Measurements from ENCODE around the gene GP9. TPM values are rescaled to one million over a fixed set of nuclear protein-coding genes. Genes with fewer than 3 reads are reported as not detected.
A peak's percentile ranks its signal among the peaks of the same experiment; 100 is the strongest.

The GP9 gene
- total and polyA plus RNA-seq, 9 of the 15 experiments (the other 6 are each of a cell fraction or from before 2014, with no cell fraction given) = not detected

DNA sequence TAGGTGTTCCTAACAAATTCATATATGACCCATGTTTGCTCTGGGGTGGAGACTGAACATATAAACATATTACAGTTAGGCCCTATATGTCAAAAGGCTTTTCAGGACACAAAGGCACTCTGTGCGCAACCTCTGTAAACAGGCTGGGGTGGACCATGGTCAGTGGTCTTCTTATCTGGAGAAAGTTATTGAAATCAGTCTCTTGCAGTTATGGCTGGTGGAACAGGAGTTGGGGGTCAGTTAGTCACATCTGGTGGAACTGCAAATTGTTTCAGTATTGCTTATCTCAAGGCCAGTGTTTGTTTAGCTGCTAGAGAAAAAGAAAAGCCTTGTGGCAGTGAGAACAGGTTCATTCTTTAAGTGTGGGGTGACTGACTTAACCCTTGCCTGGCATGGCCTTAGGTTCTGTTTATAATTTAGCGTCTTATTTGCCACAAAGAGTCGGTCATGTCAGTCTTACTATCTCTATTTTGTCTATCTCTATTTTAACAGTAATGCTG is 5.9 kb upstream of the GP9 start (continued):
- TF ChIP-seq, protein P1, sequence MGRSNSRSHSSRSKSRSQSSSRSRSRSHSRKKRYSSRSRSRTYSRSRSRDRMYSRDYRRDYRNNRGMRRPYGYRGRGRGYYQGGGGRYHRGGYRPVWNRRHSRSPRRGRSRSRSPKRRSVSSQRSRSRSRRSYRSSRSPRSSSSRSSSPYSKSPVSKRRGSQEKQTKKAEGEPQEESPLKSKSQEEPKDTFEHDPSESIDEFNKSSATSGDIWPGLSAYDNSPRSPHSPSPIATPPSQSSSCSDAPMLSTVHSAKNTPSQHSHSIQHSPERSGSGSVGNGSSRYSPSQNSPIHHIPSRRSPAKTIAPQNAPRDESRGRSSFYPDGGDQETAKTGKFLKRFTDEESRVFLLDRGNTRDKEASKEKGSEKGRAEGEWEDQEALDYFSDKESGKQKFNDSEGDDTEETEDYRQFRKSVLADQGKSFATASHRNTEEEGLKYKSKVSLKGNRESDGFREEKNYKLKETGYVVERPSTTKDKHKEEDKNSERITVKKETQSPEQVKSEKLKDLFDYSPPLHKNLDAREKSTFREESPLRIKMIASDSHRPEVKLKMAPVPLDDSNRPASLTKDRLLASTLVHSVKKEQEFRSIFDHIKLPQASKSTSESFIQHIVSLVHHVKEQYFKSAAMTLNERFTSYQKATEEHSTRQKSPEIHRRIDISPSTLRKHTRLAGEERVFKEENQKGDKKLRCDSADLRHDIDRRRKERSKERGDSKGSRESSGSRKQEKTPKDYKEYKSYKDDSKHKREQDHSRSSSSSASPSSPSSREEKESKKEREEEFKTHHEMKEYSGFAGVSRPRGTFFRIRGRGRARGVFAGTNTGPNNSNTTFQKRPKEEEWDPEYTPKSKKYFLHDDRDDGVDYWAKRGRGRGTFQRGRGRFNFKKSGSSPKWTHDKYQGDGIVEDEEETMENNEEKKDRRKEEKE (IDR thresholded peaks at IDR 0.05; ENCODE audit: borderline replicate concordance in 1 of 2, control insufficient read depth in 1 of 2, low read depth in 2 of 2, low read length in 1 of 2) = 0 out of 4 replicates have a peak, but pooled peaks of 1 of the 2 experiments have one; percentile 35
- TF ChIP-seq ELF1 (tag; IDR thresholded peaks at IDR 0.05) (no peak), ZNF311 (CRISPR knock-in tag; IDR thresholded peaks at IDR 0.05) (peak; percentile 62; the same call in 1 of the 2 replicates), NR4A1 (CRISPR knock-in tag; IDR thresholded peaks at IDR 0.05) (no peak), NR4A1 (tag; IDR thresholded peaks at IDR 0.05) (peak; percentile 83; the same call in 1 of the 2 replicates), DPF2 (IDR thresholded peaks at IDR 0.05) (peak; percentile 91), GATAD2A (IDR thresholded peaks at IDR 0.05) (peak; percentile 68; the same call in 1 of the 2 replicates), NRF1 (conservative IDR thresholded peaks at IDR 0.05 in 1 of 2, IDR thresholded peaks at IDR 0.05 in 1 of 2) (peak; percentile 78 to 81), HDAC2 (IDR thresholded peaks at IDR 0.05) (no peak; the same call in 1 of the 2 replicates), RNF2 (IDR thresholded peaks at IDR 0.05) (peak; percentile 67; the same call in 1 of the 2 replicates), NFIC (IDR thresholded peaks at IDR 0.05) (peak; percentile 94), ZNF589 (CRISPR knock-in tag; IDR thresholded peaks at IDR 0.05; ENCODE audit: low read depth) (peak; percentile 80), TRIM24 (IDR thresholded peaks at IDR 0.05) (peak; percentile 96 to 97), ZNF584 (CRISPR knock-in tag; IDR thresholded peaks at IDR 0.05; ENCODE audit: low read depth) (peak; percentile 76; the same call in 1 of the 2 replicates), SMAD3 (CRISPR knock-in tag; conservative IDR thresholded peaks at IDR 0.05) (no peak), ZZZ3 (IDR thresholded peaks at IDR 0.05) (no peak), MAZ (CRISPR knock-in tag; conservative IDR thresholded peaks at IDR 0.05 in 1 of 2, IDR thresholded peaks at IDR 0.05 in 1 of 2) (peak in 1 of 2 experiments; percentile 46; a peak in 1 of 4 replicates), SMARCA4 (IDR thresholded peaks at IDR 0.05) (peak; percentile 91), TEAD2 (tag; IDR thresholded peaks at IDR 0.05) (no peak), KLF16 (IDR thresholded peaks at IDR 0.05) (peak; percentile 96), ZNF347 (CRISPR knock-in tag; IDR thresholded peaks at IDR 0.05; ENCODE audit: low read depth) (no peak), LCOR (CRISPR knock-in tag; IDR thresholded peaks at IDR 0.05) (peak; percentile 47; the same call in 1 of the 2 replicates), BCOR (IDR thresholded peaks at IDR 0.05) (peak; percentile 9; the same call in 1 of the 2 replicates), ZNF764 (CRISPR knock-in tag; IDR thresholded peaks at IDR 0.05; ENCODE audit: low read depth) (no peak), GTF2A2 (tag; IDR thresholded peaks at IDR 0.05) (no peak), MXI1 (IDR thresholded peaks at IDR 0.05; ENCODE audit: low read depth, low read length) (peak; percentile 74; the same call in 1 of the 2 replicates), ZBTB7A (IDR thresholded peaks at IDR 0.05; ENCODE audit: borderline replicate concordance, control insufficient read depth, low read depth, low read length) (peak; percentile 86)
- TF ChIP-seq, protein P2, sequence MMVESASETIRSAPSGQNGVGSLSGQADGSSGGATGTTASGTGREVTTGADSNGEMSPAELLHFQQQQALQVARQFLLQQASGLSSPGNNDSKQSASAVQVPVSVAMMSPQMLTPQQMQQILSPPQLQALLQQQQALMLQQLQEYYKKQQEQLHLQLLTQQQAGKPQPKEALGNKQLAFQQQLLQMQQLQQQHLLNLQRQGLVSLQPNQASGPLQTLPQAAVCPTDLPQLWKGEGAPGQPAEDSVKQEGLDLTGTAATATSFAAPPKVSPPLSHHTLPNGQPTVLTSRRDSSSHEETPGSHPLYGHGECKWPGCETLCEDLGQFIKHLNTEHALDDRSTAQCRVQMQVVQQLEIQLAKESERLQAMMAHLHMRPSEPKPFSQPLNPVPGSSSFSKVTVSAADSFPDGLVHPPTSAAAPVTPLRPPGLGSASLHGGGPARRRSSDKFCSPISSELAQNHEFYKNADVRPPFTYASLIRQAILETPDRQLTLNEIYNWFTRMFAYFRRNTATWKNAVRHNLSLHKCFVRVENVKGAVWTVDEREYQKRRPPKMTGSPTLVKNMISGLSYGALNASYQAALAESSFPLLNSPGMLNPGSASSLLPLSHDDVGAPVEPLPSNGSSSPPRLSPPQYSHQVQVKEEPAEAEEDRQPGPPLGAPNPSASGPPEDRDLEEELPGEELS (CRISPR knock-in tag; IDR thresholded peaks at IDR 0.05; ENCODE audit: borderline replicate concordance) = peak; percentile 63; the same call in 1 of the 2 replicates
